HUES64 (cell line): ENCODE data around the gene IFNGR2.
A peak's percentile ranks its signal among the peaks of the same experiment; 100 is the strongest.
"Not testable (repeated sequence)": the region's sequence is repeated elsewhere in the genome, so short reads cannot be mapped to it uniquely, and the experiment has no call there.

ENCODE experiments used
- H3K27ac ChIP-seq: 2 replicates; pipeline ENCODE4 v1.7.0; 2013; ENCODE audit warnings: low read depth, low read length, inconsistent platforms
- H3K27me3 ChIP-seq: 2 replicates; pipeline ENCODE4 v1.6.1; 2013; ENCODE audit warnings: mild to moderate bottlenecking, low read length; ENCODE audit not compliant: insufficient read depth
- H3K36me3 ChIP-seq: 2 replicates; pipeline ENCODE4 v1.6.1; 2013; ENCODE audit warnings: mild to moderate bottlenecking, low read length; ENCODE audit not compliant: insufficient read depth
- H3K4me1 ChIP-seq: 2 replicates; pipeline ENCODE4 v1.6.1; 2013; ENCODE audit warnings: mild to moderate bottlenecking, low read length, moderate library complexity; ENCODE audit not compliant: insufficient read depth
- H3K4me3 ChIP-seq: 2 replicates; pipeline ENCODE4 v1.5.1; 2013; ENCODE audit warnings: mild to moderate bottlenecking, low read length, moderate library complexity
- H3K9ac ChIP-seq: 2 replicates; pipeline ENCODE4 v1.6.1; 2013; ENCODE audit warnings: mild to moderate bottlenecking, low read depth, low read length
- H3K9me3 ChIP-seq: 2 replicates; pipeline ENCODE4 v1.6.1; 2013; ENCODE audit warnings: low read depth, low read length; ENCODE audit not compliant: insufficient read depth
- WGBS: fragments of 150-250, 120-280 bp; methylation state at CpG from one replicate; pipeline ENCODE4 v1.1.7; 2013; ENCODE audit warnings: missing lambda C conversion rate; 5-methylcytosine and 5-hydroxymethylcytosine counted together

IFNGR2 gene

GRCh38 chr21:33403786-33404585 is 773 bp downstream of the IFNGR2 start:
- Histone ChIP-seq H3K27me3 (no peaks in the 10 kb centered on the region), H3K4me3 (peak overlapping the region; percentile 80), H3K27ac (peak overlapping the region; percentile 37; the same call in 1 of the 2 replicates), H3K9ac (peak overlapping the region; percentile 79), H3K9me3 (no peaks in the 10 kb centered on the region), H3K36me3 (no peaks in the 10 kb centered on the region), H3K4me1 (peaks cover 3% of the 10 kb centered on the region; the same call in 1 of the 2 replicates)
- 10% methylated on average over 47 of the region's 47 CpGs for WGBS

- Histone ChIP-seq H3K27ac (no peak overlapping the region), H3K9ac (no peak overlapping the region), H3K9me3 (no peaks in the 10 kb centered on the region), H3K27me3 (no peaks in the 10 kb centered on the region), H3K4me1 (peaks cover 3% of the 10 kb centered on the region; the same call in 1 of the 2 replicates), H3K4me3 (no peak overlapping the region), H3K36me3 (peaks cover 7% of the 10 kb centered on the region)
- WGBS = 92% methylated on average over 4 of the region's 5 CpGs
Measured at GRCh38 chr21:33406493-33406892, 3.3 kb downstream of the IFNGR2 start.

DNA sequence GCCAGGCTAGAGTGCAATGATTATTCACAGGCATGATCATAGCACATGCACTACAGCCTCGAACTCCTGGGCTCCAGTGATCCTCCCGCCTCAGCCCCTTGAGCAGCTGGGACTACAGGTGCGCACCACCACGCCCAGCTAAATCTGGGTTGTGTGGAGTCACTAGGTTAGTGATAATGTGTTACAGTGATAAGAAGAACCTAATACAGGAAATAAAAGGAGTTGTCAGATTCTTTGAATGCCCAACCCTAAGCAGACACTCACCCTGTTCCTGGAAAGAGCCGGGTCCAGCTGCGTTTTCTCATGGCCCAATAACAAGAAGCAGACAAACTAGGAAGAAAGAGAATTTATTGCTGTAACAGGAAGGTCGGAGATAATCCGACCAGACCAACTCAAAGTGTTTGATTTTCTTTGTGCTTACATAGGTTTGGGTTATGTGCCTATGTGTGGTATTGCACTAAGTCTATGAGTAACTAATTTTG is 8.8 kb downstream of the IFNGR2 start:
- Histone ChIP-seq H3K36me3 (peaks cover 35% of the 10 kb centered on the region), H3K4me1 (0 out of 2 replicates have a peak, but pooled peaks cover 6% of the 10 kb centered on the region), H3K4me3 (no peak overlapping the region), H3K27ac (no peak overlapping the region), H3K9ac (no peak overlapping the region), H3K9me3 (no peaks in the 10 kb centered on the region), H3K27me3 (no peaks in the 10 kb centered on the region)
- whole genome bisulfite sequencing = 97% methylated on average over 8 of the region's 8 CpGs

GRCh38 chr21:33412439-33412831 is 9.2 kb downstream of the IFNGR2 start:
- not testable (repeated sequence) for H3K9me3 ChIP-seq, H3K27ac ChIP-seq, H3K9ac ChIP-seq, H3K27me3 ChIP-seq, H3K4me1 ChIP-seq, H3K4me3 ChIP-seq
- 94% methylated on average over 12 of the region's 12 CpGs for WGBS
- peaks cover 38% of the 10 kb centered on the region for H3K36me3 ChIP-seq

DNA sequence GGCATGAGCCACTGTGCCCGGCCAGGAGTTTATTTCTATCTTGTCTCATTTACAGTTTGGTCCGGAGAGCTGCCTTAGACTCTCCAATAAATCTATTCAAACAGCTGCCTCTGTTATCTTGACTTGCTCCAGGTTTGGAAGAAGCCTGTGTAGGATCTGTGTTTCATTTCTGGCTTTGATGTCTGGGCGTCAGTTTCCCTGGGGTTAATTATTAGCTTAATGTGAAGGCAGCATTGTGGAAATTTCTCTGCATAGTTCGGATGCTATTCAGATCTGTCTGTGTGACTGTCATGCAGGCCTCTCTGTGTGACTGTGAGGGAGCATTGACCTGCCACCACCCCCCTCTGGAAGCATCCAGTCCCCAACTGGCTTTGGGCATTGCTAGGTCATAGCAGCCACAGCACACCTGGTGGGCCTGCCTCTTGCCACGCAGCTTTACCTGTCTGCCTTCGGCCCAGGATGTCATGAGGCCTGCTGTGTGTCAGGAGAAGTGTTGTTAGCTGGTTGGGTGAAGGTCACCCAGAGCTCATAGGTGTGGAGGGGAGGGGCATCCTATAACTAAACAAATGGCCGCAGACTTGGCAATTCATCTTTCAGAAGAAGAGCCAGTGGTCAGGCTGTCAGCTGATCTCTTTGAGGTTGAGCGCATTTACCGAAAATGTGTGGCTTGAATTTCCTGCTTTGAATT is 9.8 kb downstream of the IFNGR2 start:
- WGBS = 86% methylated on average over 9 of the region's 9 CpGs
- Histone ChIP-seq H3K36me3 (peaks cover 41% of the 10 kb centered on the region), H3K4me1 (0 out of 2 replicates have a peak, but pooled peaks cover 6% of the 10 kb centered on the region), H3K27ac (no peak overlapping the region), H3K27me3 (no peaks in the 10 kb centered on the region), H3K9me3 (no peaks in the 10 kb centered on the region), H3K9ac (no peak overlapping the region), H3K4me3 (no peak overlapping the region)

DNA sequence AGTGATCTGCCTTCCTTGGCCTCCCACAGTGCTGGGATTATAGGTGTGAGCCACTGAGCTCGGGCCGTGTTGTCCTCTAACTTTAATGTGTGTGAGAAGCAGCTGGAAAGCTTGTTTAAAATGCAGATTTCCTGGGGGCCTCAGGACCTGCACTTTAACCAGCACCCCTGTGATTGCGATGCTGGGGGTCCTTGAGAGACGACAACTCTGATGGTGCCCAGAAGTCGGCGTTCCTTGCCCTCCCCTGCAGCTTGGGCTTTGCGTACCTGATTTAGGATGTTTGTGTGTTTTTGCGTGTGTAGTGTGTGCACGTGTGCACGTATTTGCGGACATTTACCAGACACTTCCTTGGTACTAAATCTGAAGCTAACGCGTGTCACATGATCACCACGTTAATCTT is 10.9 kb downstream of the IFNGR2 start:
- H3K36me3 ChIP-seq = peaks cover 50% of the 10 kb centered on the region
- H3K4me1 ChIP-seq = 0 out of 2 replicates have a peak, but pooled peaks cover 6% of the 10 kb centered on the region
- H3K9me3 ChIP-seq = no peaks in the 10 kb centered on the region
- no peak overlapping the region for H3K9ac ChIP-seq
- no peak overlapping the region for H3K27ac ChIP-seq
- 85% methylated on average over 14 of the region's 14 CpGs for WGBS
- no peaks in the 10 kb centered on the region for H3K27me3 ChIP-seq
- H3K4me3 ChIP-seq = no peak overlapping the region

GRCh38 chr21:33414926-33415325 is 11.7 kb downstream of the IFNGR2 start:
- no peaks in the 10 kb centered on the region for H3K27me3 ChIP-seq
- no peaks in the 10 kb centered on the region for H3K9me3 ChIP-seq
- no peak overlapping the region for H3K4me3 ChIP-seq
- H3K9ac ChIP-seq = no peak overlapping the region
- peaks cover 50% of the 10 kb centered on the region for H3K36me3 ChIP-seq
- H3K27ac ChIP-seq = no peak overlapping the region
- 95% methylated on average over 11 of the region's 11 CpGs for WGBS
- 0 out of 2 replicates have a peak, but pooled peaks cover 6% of the 10 kb centered on the region for H3K4me1 ChIP-seq

GRCh38 chr21:33418691-33419090 is 15.5 kb downstream of the IFNGR2 start:
- WGBS = 96% methylated on average over 2 of the region's 2 CpGs
- H3K36me3 ChIP-seq = peaks cover 61% of the 10 kb centered on the region
- no peak overlapping the region for H3K4me3 ChIP-seq
- no peak overlapping the region for H3K9ac ChIP-seq
- H3K9me3 ChIP-seq = no peaks in the 10 kb centered on the region
- H3K27me3 ChIP-seq = no peaks in the 10 kb centered on the region
- no peaks in the 10 kb centered on the region for H3K4me1 ChIP-seq
- no peak overlapping the region for H3K27ac ChIP-seq

DNA sequence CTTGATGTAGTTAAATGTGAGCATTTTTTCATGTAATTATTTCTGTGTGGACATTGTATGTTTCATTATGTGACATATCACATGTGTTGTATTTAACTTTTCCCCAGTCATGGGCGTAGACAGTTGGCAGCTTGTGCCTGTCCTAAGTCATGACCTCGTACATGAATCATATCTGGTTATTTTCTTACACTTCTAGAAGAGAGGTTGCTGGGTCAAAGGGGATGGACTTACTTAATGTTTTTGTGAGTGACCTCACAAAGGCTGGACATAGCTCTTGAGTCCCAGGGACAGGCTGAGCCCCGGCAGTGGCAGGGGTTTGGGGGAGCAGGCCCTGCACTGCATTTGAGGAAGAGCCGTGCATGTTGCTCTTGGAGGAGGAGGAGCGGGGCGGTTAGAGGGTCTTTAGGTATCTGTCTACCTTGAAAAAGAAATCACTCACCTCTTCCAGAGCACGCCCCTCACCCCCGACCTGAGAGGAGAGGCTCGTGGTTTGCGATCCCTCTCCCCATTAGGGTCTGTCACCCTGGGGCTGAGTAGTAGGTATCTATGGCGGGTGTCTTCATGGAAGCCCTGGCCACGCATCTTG is 16.4 kb downstream of the IFNGR2 start:
- peaks cover 68% of the 10 kb centered on the region for H3K36me3 ChIP-seq
- no peaks in the 10 kb centered on the region for H3K9me3 ChIP-seq
- H3K27ac ChIP-seq = no peak overlapping the region
- no peaks in the 10 kb centered on the region for H3K27me3 ChIP-seq
- no peak overlapping the region for H3K4me3 ChIP-seq
- WGBS = 95% methylated on average over 10 of the region's 12 CpGs
- H3K4me1 ChIP-seq = no peaks in the 10 kb centered on the region
- H3K9ac ChIP-seq = no peak overlapping the region

DNA sequence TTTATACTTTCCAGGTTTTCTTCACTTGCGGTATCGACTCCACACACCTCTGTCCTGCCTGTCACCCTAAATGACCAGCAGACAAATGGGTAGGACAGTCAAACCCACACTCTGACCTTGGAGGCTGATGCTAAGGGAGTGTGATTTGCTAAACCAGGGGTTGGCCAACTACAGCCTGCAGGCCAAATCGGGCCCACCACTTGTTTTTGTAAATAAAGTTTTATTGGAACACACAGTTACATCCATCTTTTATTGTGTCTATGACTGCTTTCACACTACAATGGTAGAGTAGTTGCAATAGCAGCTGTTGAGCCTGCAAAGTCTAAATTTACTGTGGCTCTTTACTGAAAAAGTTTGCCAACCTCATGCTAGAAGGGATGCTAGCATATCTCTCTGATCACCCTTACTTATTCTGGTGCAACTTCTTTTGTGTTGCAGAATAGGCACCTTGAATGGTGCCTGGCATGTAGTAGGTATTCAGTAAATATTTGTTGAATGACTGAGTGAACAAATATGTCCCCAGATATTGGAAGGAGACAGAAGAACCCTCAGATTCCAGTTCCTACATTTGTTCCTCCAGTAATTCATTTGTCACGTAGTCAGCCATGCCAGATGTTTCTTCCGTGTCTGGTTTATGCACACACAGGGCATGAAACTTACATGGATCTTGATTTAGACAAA is 18.6 kb downstream of the IFNGR2 start:
- H3K4me3 ChIP-seq = no peak overlapping the region
- peaks cover 61% of the 10 kb centered on the region for H3K36me3 ChIP-seq
- no peak overlapping the region for H3K27ac ChIP-seq
- H3K9ac ChIP-seq = no peak overlapping the region
- H3K9me3 ChIP-seq = no peaks in the 10 kb centered on the region
- H3K27me3 ChIP-seq = no peaks in the 10 kb centered on the region
- H3K4me1 ChIP-seq = no peaks in the 10 kb centered on the region
- 97% methylated on average over 4 of the region's 5 CpGs for WGBS
